NOMO-1 treated with dmso at 0.1 percent for 144 hours (cell line): ENCODE data around the gene CTTNBP2.

ENCODE experiments used
- DNase-seq: peaks from one replicate; lab custom pipeline; 2025; ENCODE audit not compliant: unreplicated experiment; lab: John Stamatoyannopoulos, UW

The CTTNBP2 gene

GRCh38 chr7:117828825-117829224, 44.4 kb downstream of the CTTNBP2 start:
- no peak for DNase-seq

DNA sequence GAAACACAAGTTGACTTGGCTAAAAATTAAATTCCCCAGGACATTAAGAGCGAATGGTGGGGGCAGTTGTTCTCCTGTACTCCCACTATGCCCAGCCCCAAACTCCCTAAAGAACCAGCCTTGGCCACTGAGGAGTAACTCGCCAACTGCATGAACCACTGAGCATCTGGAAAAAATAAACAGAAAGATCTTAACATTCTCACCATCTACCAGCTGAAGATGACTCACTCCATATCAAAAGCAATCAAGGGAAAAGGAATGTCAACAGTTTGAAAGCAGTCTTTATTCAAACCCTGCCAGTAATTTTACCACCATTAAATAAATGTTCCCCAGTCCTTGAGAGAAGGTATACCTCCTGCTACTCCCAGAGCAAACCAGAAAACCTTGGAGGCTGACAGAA, 45.4 kb downstream of the CTTNBP2 start:
- DNase-seq: no peak

- no peak for DNase-seq
Measured at GRCh38 chr7:117825132-117825531, 48.1 kb downstream of the CTTNBP2 start.

DNA sequence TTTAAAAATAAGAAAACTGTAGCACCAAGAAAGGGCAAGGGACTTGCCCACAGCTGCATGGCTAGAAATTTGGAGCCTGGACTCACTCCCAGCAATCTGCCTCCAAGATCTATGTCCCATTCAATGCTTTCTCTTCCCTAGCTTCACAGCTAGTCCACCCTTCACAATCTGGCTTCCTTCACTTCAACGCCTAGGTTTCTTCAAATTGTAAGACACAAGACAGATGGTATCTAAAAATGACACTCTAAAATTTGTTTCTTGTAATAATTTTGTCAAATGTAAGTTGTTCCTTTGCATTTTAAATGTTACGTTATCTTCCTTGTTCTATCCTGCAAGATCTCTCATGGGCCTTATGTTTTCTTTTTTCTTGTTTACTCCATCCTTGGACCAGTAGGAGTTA, 48.6 kb downstream of the CTTNBP2 start:
- DNase-seq: no peak

DNA sequence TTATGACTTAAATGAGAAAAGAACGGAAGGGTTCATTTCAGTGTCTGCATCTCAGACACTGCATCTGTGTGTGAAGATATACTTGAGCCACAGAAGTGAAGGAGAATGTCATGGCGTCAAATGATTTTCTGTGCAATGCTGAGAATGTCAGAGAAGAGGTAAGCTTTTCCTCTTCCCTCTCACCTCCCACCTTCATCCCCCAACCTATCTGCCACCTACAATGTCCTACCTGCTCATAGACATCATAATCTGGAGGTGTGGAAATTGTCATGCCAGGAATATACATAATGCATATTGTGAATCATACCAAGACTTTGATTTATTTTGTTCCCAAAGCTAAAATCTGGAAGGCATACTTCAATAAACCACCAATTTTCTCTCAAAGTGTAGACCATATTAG, 53.7 kb downstream of the CTTNBP2 start:
- DNase-seq: no peak

- no peak for DNase-seq
Measured at GRCh38 chr7:117818232-117818631, 55.0 kb downstream of the CTTNBP2 start.

- no peak for DNase-seq
Measured at GRCh38 chr7:117816727-117817126, 56.5 kb downstream of the CTTNBP2 start.

DNA sequence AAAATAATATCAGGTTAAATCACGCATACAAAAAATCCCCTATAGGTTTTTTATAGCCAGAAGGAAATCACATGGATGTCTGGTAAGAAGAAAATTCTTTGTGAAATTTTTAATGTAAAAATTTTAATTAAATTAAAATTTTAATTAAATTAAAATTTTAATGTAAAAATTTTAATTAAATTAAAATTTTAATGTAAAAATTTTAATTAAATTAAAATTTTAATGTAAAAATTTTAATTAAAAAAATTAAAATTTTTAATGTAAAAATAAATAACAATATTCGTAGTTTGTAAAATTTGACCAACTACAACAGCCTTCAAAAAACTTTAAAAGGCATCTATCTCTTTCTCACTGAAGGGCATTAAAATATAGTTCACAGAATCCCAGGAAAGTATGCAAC, 61.5 kb downstream of the CTTNBP2 start:
- DNase-seq: no peak

- no peak for DNase-seq
Measured at GRCh38 chr7:117810642-117811512, 62.4 kb downstream of the CTTNBP2 start.

DNA sequence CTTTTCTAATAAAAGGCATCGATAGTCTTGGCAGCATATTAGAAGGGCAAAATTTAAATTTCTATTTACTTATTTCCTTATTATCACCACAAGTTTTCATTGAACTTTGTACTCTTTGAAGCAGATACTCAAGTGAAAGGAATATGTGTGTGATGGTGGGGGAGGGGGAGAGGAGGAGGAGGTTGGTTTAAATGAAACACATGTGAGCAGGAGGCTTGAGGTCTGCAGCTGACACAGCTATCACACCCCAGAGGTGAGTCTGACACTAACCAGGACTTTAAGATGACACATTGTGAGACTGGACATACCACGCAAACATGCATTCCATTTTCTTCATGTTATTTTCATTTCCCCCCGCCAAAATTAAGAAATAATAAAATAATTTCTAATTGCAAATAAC, 63.3 kb downstream of the CTTNBP2 start:
- DNase-seq: no peak

DNA sequence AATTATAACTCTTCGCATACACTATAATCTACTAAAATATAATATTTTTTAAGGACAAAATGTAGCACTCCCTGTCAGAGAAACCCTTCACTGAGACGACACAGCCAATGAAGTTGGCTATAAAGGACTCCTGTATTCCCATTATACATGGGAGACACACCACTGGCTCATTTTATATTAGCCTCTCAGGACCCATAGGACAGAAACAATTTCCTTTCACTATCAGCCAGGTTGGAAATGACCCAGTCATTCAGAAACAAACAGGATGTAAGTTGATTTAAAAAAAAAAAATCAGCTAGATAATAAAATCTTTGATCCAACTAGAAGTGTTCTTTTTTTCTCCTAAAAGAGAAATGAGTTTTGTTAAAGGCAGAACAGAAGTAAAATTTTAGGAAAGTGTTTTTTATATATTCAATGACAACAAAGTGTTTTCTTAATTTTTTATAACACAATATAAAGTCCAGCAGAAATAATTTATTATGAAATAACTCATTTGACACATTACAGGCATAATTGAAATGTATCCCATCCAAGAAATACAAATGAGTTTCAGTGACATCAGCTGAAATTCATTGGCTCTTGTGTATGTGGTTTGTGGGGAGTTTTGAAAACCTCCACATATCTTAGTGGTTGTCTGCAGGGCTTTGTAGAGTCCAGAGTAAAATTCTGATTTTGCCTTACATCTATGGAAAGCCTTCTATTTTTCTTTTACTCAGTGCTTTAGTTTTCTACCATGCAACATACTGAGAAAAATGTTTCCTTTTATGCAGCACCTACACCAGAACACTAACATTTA, 64.1 kb downstream of the CTTNBP2 start:
- no peak for DNase-seq

DNA sequence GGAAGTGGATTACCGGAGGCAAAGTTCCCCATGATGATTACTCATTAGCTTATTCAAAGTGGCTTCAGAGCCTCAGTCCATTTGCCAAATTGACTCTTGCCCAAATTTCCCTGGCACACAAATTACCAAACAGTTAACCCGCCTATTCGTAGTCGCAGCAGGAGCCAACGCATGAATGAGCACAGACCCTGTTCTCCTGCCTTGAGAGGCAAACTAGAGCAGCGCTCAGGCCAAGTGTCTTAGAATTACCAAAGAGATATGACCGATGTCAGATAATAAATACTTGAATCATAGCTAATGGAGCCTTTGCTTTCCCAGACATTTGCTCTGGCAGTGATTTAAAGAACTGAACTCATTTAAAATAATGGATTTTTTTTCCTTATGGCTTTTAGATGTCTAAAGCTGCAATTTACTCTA, 64.9 kb downstream of the CTTNBP2 start:
- DNase-seq: no peak

- no peak for DNase-seq
Measured at GRCh38 chr7:117807676-117808075, 65.6 kb downstream of the CTTNBP2 start.

- no peak for DNase-seq
Measured at GRCh38 chr7:117806011-117806410, 67.2 kb downstream of the CTTNBP2 start.

GRCh38 chr7:117805241-117805640, 68.0 kb downstream of the CTTNBP2 start:
- DNase-seq: no peak

- no peak for DNase-seq
Measured at GRCh38 chr7:117803476-117803875, 69.8 kb downstream of the CTTNBP2 start.

GRCh38 chr7:117802660-117803059, 70.6 kb downstream of the CTTNBP2 start:
- DNase-seq: no peak

DNA sequence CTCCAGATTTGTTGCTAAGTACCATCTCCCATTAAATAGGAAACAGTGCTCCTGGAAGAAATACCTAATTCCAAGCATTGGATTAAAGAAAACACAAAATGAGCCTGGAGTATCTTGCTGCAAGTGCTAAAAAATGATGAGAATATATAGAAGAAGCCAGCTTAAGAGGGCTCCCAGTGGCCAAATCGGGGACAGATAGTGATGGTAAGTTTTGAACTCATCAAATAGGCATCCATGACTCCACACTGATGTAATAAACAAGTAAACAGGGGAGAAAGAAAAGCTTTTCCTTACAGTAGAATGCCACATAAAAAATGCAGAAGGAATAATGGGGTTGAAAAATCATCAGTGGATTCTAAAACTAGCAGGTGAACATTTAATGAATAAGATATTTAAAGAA, 72.4 kb downstream of the CTTNBP2 start:
- no peak for DNase-seq

- no peak for DNase-seq
Measured at GRCh38 chr7:117800406-117800805, 72.8 kb downstream of the CTTNBP2 start.

GRCh38 chr7:117796889-117797288, 76.4 kb downstream of the CTTNBP2 start:
- no peak for DNase-seq

DNA sequence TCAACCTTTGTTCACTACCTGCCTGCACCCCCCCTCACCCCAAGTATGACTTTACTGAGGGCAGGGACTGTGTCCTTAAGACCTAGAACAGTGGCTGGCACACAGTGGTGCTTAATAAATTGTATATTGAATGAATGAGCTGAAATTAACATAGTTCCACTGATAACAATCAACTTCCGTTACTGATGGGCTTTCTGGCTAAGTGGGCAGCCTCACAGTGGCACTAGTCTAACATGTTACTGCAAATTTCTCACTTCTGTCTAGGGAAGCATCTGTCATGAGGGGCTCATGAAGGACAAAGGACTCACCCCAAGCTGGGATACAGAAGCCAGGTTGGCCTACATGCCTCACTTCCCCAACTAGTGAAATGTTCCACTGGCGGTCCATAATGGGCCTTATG, 79.3 kb downstream of the CTTNBP2 start:
- DNase-seq: no peak

DNA sequence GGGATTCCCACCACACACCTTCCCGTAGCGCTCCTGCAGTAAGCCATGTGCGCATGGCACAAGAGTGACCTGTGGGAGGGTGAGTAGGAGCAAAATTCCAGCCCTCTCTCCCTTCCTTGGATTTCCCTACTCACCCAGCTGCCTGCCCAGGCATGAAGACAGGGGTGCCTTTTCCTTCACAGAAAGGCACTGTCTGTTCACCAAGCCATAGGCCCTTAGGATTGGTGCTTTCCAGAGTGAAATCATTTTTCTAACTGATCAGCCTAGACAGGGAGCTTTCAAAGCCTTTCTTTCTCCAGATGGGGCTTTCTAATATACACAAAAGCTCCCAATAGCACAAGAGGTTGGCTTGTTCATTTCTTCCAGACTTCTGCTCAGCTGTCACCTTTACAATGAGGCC, 79.7 kb downstream of the CTTNBP2 start:
- DNase-seq: no peak
